ENCODE results near the gene WDR47. TPM values are rescaled to one million over a fixed set of nuclear protein-coding genes. Genes with fewer than 3 reads are reported as not detected.

Gene WDR47
- total RNA-seq, 4 donors from 2014 or later, result 45.8 to 89.2 (median 52.9) TPM

- Histone ChIP-seq H3K4me3 (no peak overlapping the region), H3K27ac (no peak overlapping the region), H3K27me3 (no peaks in the 10 kb centered on the region), H3K4me1 (no peaks in the 10 kb centered on the region), H3K36me3 (peaks cover 73% of the 10 kb centered on the region), H3K9me3 (no peaks in the 10 kb centered on the region)
- WGBS, result 90% methylated on average over 4 of the region's 4 CpGs
- no peak for TF ChIP-seq POLR2AphosphoS5 (IDR thresholded peaks at IDR 0.05)
- TF ChIP-seq POLR2A (IDR thresholded peaks at IDR 0.05), result no peak
- no peak for TF ChIP-seq EP300 (IDR thresholded peaks at IDR 0.05)
- TF ChIP-seq, protein P1, sequence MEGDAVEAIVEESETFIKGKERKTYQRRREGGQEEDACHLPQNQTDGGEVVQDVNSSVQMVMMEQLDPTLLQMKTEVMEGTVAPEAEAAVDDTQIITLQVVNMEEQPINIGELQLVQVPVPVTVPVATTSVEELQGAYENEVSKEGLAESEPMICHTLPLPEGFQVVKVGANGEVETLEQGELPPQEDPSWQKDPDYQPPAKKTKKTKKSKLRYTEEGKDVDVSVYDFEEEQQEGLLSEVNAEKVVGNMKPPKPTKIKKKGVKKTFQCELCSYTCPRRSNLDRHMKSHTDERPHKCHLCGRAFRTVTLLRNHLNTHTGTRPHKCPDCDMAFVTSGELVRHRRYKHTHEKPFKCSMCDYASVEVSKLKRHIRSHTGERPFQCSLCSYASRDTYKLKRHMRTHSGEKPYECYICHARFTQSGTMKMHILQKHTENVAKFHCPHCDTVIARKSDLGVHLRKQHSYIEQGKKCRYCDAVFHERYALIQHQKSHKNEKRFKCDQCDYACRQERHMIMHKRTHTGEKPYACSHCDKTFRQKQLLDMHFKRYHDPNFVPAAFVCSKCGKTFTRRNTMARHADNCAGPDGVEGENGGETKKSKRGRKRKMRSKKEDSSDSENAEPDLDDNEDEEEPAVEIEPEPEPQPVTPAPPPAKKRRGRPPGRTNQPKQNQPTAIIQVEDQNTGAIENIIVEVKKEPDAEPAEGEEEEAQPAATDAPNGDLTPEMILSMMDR (IDR thresholded peaks at IDR 0.05), result no peak
- DNase-seq (ENCODE audit: low spot score in 2 of 2), result no peak
Observed at GRCh38 chr1:108983114-108983513, 58.8 kb downstream of the WDR47 start.

GRCh38 chr1:108976658-108977057 lies 65.2 kb downstream of the WDR47 start:
- Histone ChIP-seq H3K4me3 (no peak overlapping the region), H3K27me3 (no peaks in the 10 kb centered on the region), H3K4me1 (no peaks in the 10 kb centered on the region), H3K36me3 (peaks cover 69% of the 10 kb centered on the region), H3K9me3 (no peaks in the 10 kb centered on the region), H3K27ac (no peak overlapping the region)
- TF ChIP-seq, protein P1 (IDR thresholded peaks at IDR 0.05), result no peak
- no peak for TF ChIP-seq POLR2A (IDR thresholded peaks at IDR 0.05)
- TF ChIP-seq EP300 (IDR thresholded peaks at IDR 0.05), result no peak
- no peak for TF ChIP-seq POLR2AphosphoS5 (IDR thresholded peaks at IDR 0.05)
- 88% methylated on average over 4 of the region's 4 CpGs for WGBS
- DNase-seq (ENCODE audit: low spot score in 2 of 2), result no peak

DNA sequence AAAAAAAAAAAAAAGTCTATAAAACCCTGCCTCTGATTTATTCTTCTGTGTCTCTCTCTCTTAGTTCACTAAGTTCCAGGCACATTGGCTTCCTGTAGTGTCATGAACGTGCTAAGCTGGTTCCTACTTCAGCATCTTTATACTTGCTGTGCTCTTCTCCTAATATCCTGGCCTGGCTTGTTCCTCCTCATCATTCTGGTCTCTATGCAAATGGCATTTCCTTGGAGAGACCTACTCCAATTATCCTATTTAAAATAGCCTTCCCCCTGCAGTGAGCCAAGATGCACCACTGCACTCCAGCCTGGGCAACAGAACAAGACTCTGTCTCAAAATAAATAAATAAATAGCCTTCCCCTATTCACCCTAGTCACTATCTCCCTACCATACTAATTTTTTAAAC lies 69.0 kb downstream of the WDR47 start:
- no peak overlapping the region for H3K4me3 ChIP-seq

GRCh38 chr1:108969346-108969745 lies 72.6 kb downstream of the WDR47 start:
- Histone ChIP-seq H3K4me3 (no peak overlapping the region), H3K4me1 (peaks cover under 1% of the 10 kb centered on the region), H3K27me3 (no peaks in the 10 kb centered on the region), H3K9me3 (no peaks in the 10 kb centered on the region), H3K27ac (no peak overlapping the region), H3K36me3 (peaks cover 28% of the 10 kb centered on the region)
- no peak for DNase-seq (ENCODE audit: low spot score in 2 of 2)
- TF ChIP-seq EP300 (IDR thresholded peaks at IDR 0.05) (no peak), POLR2AphosphoS5 (IDR thresholded peaks at IDR 0.05) (no peak), POLR2A (IDR thresholded peaks at IDR 0.05) (no peak)
- TF ChIP-seq, protein P1 (IDR thresholded peaks at IDR 0.05), result no peak

More for the DNA sequence above, 69.0 kb downstream of the WDR47 start:
- TF ChIP-seq POLR2A (IDR thresholded peaks at IDR 0.05) (no peak), POLR2AphosphoS5 (IDR thresholded peaks at IDR 0.05) (no peak), EP300 (IDR thresholded peaks at IDR 0.05) (no peak)
- TF ChIP-seq, protein P1 (IDR thresholded peaks at IDR 0.05), result no peak
- Histone ChIP-seq H3K27me3 (no peaks in the 10 kb centered on the region), H3K27ac (no peak overlapping the region), H3K4me1 (no peaks in the 10 kb centered on the region), H3K36me3 (peaks cover 56% of the 10 kb centered on the region), H3K9me3 (no peaks in the 10 kb centered on the region)
- 85% methylated on average over 1 of the region's 1 CpG for WGBS
- no peak for DNase-seq (ENCODE audit: low spot score in 2 of 2)

GRCh38 chr1:108963052-108963686 lies 78.7 kb downstream of the WDR47 start, which contains the start of gene CLCC1:
Gene CLCC1 (minus strand): TSS chr1:108963484. CDS start chr1:108950437, 13,047 bp downstream.
- DNase-seq (ENCODE audit: low spot score in 2 of 2), result peak; percentile 97
- TF ChIP-seq POLR2AphosphoS5 (IDR thresholded peaks at IDR 0.05), result peak in 2 of 3 donors; percentile 74 to 83
- no peak for TF ChIP-seq EP300 (IDR thresholded peaks at IDR 0.05)
- TF ChIP-seq, protein P1 (IDR thresholded peaks at IDR 0.05), result no peak
- peak; percentile 5 to 86 for TF ChIP-seq POLR2A (IDR thresholded peaks at IDR 0.05)
- peaks cover 23% of the 10 kb centered on the region for H3K4me1 ChIP-seq
- under 1% methylated on average over 64 of the region's 72 CpGs for WGBS
- H3K27ac ChIP-seq, result peak within 1 kb of the TSS; percentile 97
- H3K9me3 ChIP-seq, result no peaks in the 10 kb centered on the region
- no peaks in the 10 kb centered on the region for H3K36me3 ChIP-seq
- peak within 1 kb of the TSS; percentile 75 for H3K4me3 ChIP-seq
- H3K27me3 ChIP-seq, result no peaks in the 10 kb centered on the region

Measured in suprapubic skin (tissue), 4 donors.